ENCODE data around the gene FTCDNL1. TPM values are rescaled to one million over a fixed set of nuclear protein-coding genes. Genes with fewer than 3 reads are reported as not detected.

FTCDNL1 gene
- total RNA-seq, 4 donors from 2014 or later, result 6.2 to 20.9 (median 13.4) TPM

GRCh38 chr2:199875400-199875799 lies 24.4 kb upstream of the FTCDNL1 start:
- H3K9me3 ChIP-seq, result no peaks in the 10 kb centered on the region
- no peak for TF ChIP-seq POLR2A (IDR thresholded peaks at IDR 0.05)
- TF ChIP-seq CTCF (IDR thresholded peaks at IDR 0.05), result no peak
- no peaks in the 10 kb centered on the region for H3K4me1 ChIP-seq
- no peak overlapping the region for H3K4me3 ChIP-seq (replicated peaks in 1 of 3)
- no peaks in the 10 kb centered on the region for H3K27me3 ChIP-seq
- H3K27ac ChIP-seq, result no peak overlapping the region
- intact Hi-C loops (cut with DNase I), result no loop called here
- H3K36me3 ChIP-seq, result no peaks in the 10 kb centered on the region
- DNase-seq, result no peak
- 80 to 92% methylated on average over 1 of the region's 1 CpG for WGBS, 2 donors

- Histone ChIP-seq H3K4me3 (replicated peaks in 1 of 3) (no peak overlapping the region), H3K9me3 (no peaks in the 10 kb centered on the region), H3K27me3 (no peaks in the 10 kb centered on the region), H3K36me3 (no peaks in the 10 kb centered on the region), H3K4me1 (no peaks in the 10 kb centered on the region), H3K27ac (no peak overlapping the region)
- no peak for TF ChIP-seq CTCF (IDR thresholded peaks at IDR 0.05)
- TF ChIP-seq POLR2A (IDR thresholded peaks at IDR 0.05), result no peak
- DNase-seq, result no peak
- intact Hi-C loops (cut with DNase I), result no loop called here
- 97 to 100% methylated on average over 1 of the region's 1 CpG for WGBS, 2 donors
Measured at GRCh38 chr2:199874209-199874608, 23.2 kb upstream of the FTCDNL1 start.

- no peak for TF ChIP-seq CTCF (IDR thresholded peaks at IDR 0.05)
- Histone ChIP-seq H3K4me1 (no peaks in the 10 kb centered on the region), H3K9me3 (no peaks in the 10 kb centered on the region), H3K4me3 (replicated peaks in 1 of 3) (no peak overlapping the region), H3K27ac (no peak overlapping the region), H3K36me3 (no peaks in the 10 kb centered on the region), H3K27me3 (no peaks in the 10 kb centered on the region)
- WGBS, 2 donors, result 36 to 38% methylated on average over 1 of the region's 1 CpG
- intact Hi-C loops (cut with DNase I), result no loop called here
- DNase-seq, result no peak
Measured at GRCh38 chr2:199870581-199870980, 19.6 kb upstream of the FTCDNL1 start.

- no peak overlapping the region for H3K27ac ChIP-seq
- H3K27me3 ChIP-seq, result no peaks in the 10 kb centered on the region
- no peak overlapping the region for H3K4me3 ChIP-seq (replicated peaks in 1 of 3)
- H3K36me3 ChIP-seq, result no peaks in the 10 kb centered on the region
- no peaks in the 10 kb centered on the region for H3K9me3 ChIP-seq
- intact Hi-C loops (cut with DNase I), result no loop called here
- TF ChIP-seq CTCF (IDR thresholded peaks at IDR 0.05), result no peak
- no peak for TF ChIP-seq POLR2A (IDR thresholded peaks at IDR 0.05)
- WGBS, 2 donors, result 59 to 62% methylated on average over 1 of the region's 1 CpG
- no peaks in the 10 kb centered on the region for H3K4me1 ChIP-seq
- DNase-seq, result no peak
Measured at GRCh38 chr2:199869653-199870052, 18.7 kb upstream of the FTCDNL1 start.

GRCh38 chr2:199869227-199869541 lies 18.2 kb upstream of the FTCDNL1 start:
- H3K4me3 ChIP-seq (replicated peaks in 1 of 3), result no peak overlapping the region
- H3K27me3 ChIP-seq, result no peaks in the 10 kb centered on the region
- 89 to 93% methylated on average over 1 of the region's 1 CpG for WGBS, 2 donors
- intact Hi-C loops (cut with DNase I), result no loop called here
- no peaks in the 10 kb centered on the region for H3K36me3 ChIP-seq
- no peaks in the 10 kb centered on the region for H3K4me1 ChIP-seq
- no peak for DNase-seq
- H3K27ac ChIP-seq, result no peak overlapping the region
- TF ChIP-seq CTCF (IDR thresholded peaks at IDR 0.05), result no peak
- TF ChIP-seq POLR2A (IDR thresholded peaks at IDR 0.05), result no peak
- no peaks in the 10 kb centered on the region for H3K9me3 ChIP-seq

All from thyroid gland (tissue), 4 donors.